ENCODE data around the gene GSG1L. TPM values are rescaled to one million over a fixed set of nuclear protein-coding genes. Genes with fewer than 3 reads are reported as not detected.

GSG1L gene
- total and polyA plus RNA-seq, 9 of the 15 experiments (the other 6 are each of a cell fraction or from before 2014, with no cell fraction given) = not detected

GRCh38 chr16:27756206-27756970, 307.1 kb downstream of the GSG1L start (continued):
- TF ChIP-seq ZNF395 (CRISPR knock-in tag; IDR thresholded peaks at IDR 0.05) = no peak
- TF ChIP-seq MAX (CRISPR knock-in tag; IDR thresholded peaks at IDR 0.05) = 0 out of 2 replicates have a peak, but pooled peaks have one; percentile 11
- peak; percentile 86 for TF ChIP-seq BRD9 (IDR thresholded peaks at IDR 0.05; ENCODE audit: low read depth, partially characterized antibody)
- TF ChIP-seq TEAD4 (IDR thresholded peaks at IDR 0.05; ENCODE audit: low read length) = peak; percentile 80
- TF ChIP-seq TEAD4 (CRISPR knock-in tag; IDR thresholded peaks at IDR 0.05; ENCODE audit: borderline replicate concordance) = no peak
- no peak for TF ChIP-seq NFE2 (IDR thresholded peaks at IDR 0.05; ENCODE audit: low read depth)
- no peak for TF ChIP-seq MBD1 (CRISPR knock-in tag; IDR thresholded peaks at IDR 0.05)
- TF ChIP-seq ZNF668 (CRISPR knock-in tag; IDR thresholded peaks at IDR 0.05) = no peak
- TF ChIP-seq CC2D1A (IDR thresholded peaks at IDR 0.05) = peak; percentile 65; the same call in 1 of the 2 replicates
- peak; percentile 93 for TF ChIP-seq CBFA2T3 (IDR thresholded peaks at IDR 0.05)
- no peak for TF ChIP-seq ZNF12 (CRISPR knock-in tag; IDR thresholded peaks at IDR 0.05)
- TF ChIP-seq TEAD1 (CRISPR knock-in tag; IDR thresholded peaks at IDR 0.05) = 0 out of 4 replicates have a peak, but pooled peaks of 1 of the 2 experiments have one; percentile 18
- peak; percentile 67; the same call in 1 of the 2 replicates for TF ChIP-seq BCOR (IDR thresholded peaks at IDR 0.05)
- TF ChIP-seq GATAD2A (IDR thresholded peaks at IDR 0.05) = no peak
- TF ChIP-seq ZFPM2 (CRISPR knock-in tag; IDR thresholded peaks at IDR 0.05) = no peak
- no peak for TF ChIP-seq CGGBP1 (CRISPR knock-in tag; IDR thresholded peaks at IDR 0.05)
- 0 out of 4 replicates have a peak, but pooled peaks of 1 of the 2 experiments have one; percentile 78 for TF ChIP-seq ARNT (IDR thresholded peaks at IDR 0.05)
- peak; percentile 73; the same call in 1 of the 2 replicates for TF ChIP-seq FOXM1 (IDR thresholded peaks at IDR 0.05; ENCODE audit: low read depth)
- TF ChIP-seq FOXM1 (CRISPR knock-in tag; IDR thresholded peaks at IDR 0.05; ENCODE audit: low read depth) = no peak
- peak; percentile 87 for TF ChIP-seq GATA2 (CRISPR knock-in tag; IDR thresholded peaks at IDR 0.05)
- peak; percentile 15; the same call in 1 of the 2 replicates for TF ChIP-seq JUND (IDR thresholded peaks at IDR 0.05; ENCODE audit: borderline replicate concordance, low read depth, low read length)
- peak; percentile 62; the same call in 2 of the 3 replicates for TF ChIP-seq JUND (tag; IDR thresholded peaks at IDR 0.05; ENCODE audit: borderline replicate concordance, low read depth, low read length)
- TF ChIP-seq CXXC5 (CRISPR knock-in tag; IDR thresholded peaks at IDR 0.05) = peak; percentile 33
- TF ChIP-seq ESRRA (IDR thresholded peaks at IDR 0.05; ENCODE audit: borderline replicate concordance, low read depth) = peak; percentile 34; the same call in 1 of the 2 replicates
- peak; percentile 52 for TF ChIP-seq RBM25 (IDR thresholded peaks at IDR 0.05; ENCODE audit: low read depth, low read length, severe bottlenecking)
- TF ChIP-seq CREB1 (IDR thresholded peaks at IDR 0.05) = no peak
- no peak for TF ChIP-seq CREB1 (CRISPR knock-in tag; IDR thresholded peaks at IDR 0.05)
- TF ChIP-seq DPF2 (IDR thresholded peaks at IDR 0.05) = peak; percentile 85
- no peak for TF ChIP-seq FUS (optimal IDR thresholded peaks at IDR 0.05; ENCODE audit: low read depth, low read length)

Measured in K562 (cell line).